Measurements from ENCODE around the gene EHD1.

DNA sequence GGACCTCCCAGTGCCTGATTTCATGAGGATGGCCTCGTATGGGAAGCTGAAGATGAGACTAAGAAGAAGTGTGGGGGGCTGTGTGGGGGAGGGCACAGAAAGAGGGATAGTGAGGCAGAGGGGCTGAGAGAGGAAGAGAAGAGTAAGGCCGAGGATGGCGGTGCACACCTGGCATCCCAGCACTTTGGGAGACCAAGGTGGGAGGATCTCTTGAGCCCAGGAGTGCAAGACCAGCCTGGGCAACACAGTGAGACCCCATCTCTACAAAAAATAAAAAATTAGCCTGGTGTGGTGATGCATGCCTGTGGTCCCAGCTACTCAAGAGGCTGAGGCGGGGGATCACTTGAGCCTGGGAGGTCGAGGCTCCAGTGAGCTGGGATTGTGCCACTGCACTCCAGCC is 13.5 kb upstream of the EHD1 start:
- TF ChIP-seq SIRT6 (IDR thresholded peaks at IDR 0.05; ENCODE audit: low read length) = no peak
- TF ChIP-seq BRCA1 (IDR thresholded peaks at IDR 0.05; ENCODE audit: low read depth, low read length) = no peak
- no peak for TF ChIP-seq EP300 (IDR thresholded peaks at IDR 0.05; ENCODE audit: borderline replicate concordance in 1 of 2, low read depth in 2 of 2, low read length in 2 of 2)
- TF ChIP-seq RNF2 (IDR thresholded peaks at IDR 0.05; ENCODE audit: borderline replicate concordance, low read depth, low read length, missing control alignments, poor library complexity, severe bottlenecking) = no peak
- TF ChIP-seq POLR2A (IDR thresholded peaks at IDR 0.05; ENCODE audit: control extremely low read depth in 1 of 2, low read depth in 2 of 2, low read length in 2 of 2) = no peak
